Right lobe of liver (tissue), 6 donors: ENCODE data around the gene CACNA1F. TPM values are rescaled to one million over a fixed set of nuclear protein-coding genes. Genes with fewer than 3 reads are reported as not detected.

Experiments used
- ATAC-seq, 4 donors: fragments of 200-7000 bp; cut with Tn5 transposase; one replicate each; pipeline ENCODE4 v1.9.1; 2020; ENCODE audit warnings: mild to moderate bottlenecking in 4 of 4, moderate library complexity in 4 of 4
- DNase-seq, 3 donors: peaks; one replicate each; pipeline ENCODE4 v3.0.0-alpha.2; 2020
- H3K27ac ChIP-seq, 3 donors: fragments of 200-600 bp; one replicate each; pipeline ENCODE4 v1.8.0; 2022
- H3K27me3 ChIP-seq, 2 donors: fragments of 200-600 bp; one replicate each; pipeline ENCODE4 v1.8.0; 2022
- H3K36me3 ChIP-seq, 4 donors: fragments of 200-600 bp; sonication (generic) in 1 of 4; one replicate each; pipeline versions ENCODE4 v1.5.1 to v1.8.0; 2017 to 2022; ENCODE audit warnings: control low read depth in 1 of 4
- H3K4me1 ChIP-seq, 4 donors: fragments of 200-600 bp; sonication (generic) in 1 of 4; one replicate each; pipeline versions ENCODE4 v1.5.1 to v1.8.0; 2017 to 2022; ENCODE audit warnings: control low read depth in 1 of 4
- H3K4me3 ChIP-seq, 3 donors: fragments of 200-600 bp; one replicate each; pipeline ENCODE4 v1.8.0; 2022
- H3K9me3 ChIP-seq, 4 donors: fragments of 200-600 bp; sonication (generic) in 1 of 4; one replicate each; pipeline versions ENCODE4 v1.5.1 to v1.8.0; 2017 to 2022; ENCODE audit warnings: control low read depth in 1 of 4
- CTCF ChIP-seq, 4 donors: fragments of 200-600 bp in 3 of 4; fragments of 450-650 bp in 1 of 4; IDR thresholded peaks; one replicate each; pipeline versions ENCODE4 v1.5.1 to v1.8.0; 2016 to 2022; ENCODE audit warnings: antibody characterized with exemption in 4 of 4, mild to moderate bottlenecking in 2 of 4
- POLR2A ChIP-seq: fragments of 450-650 bp; IDR thresholded peaks from one replicate; pipeline ENCODE4 v1.6.1; 2017; ENCODE audit warnings: antibody characterized with exemption, mild to moderate bottlenecking
- WGBS: methylation state at CpG from one replicate; pipeline ENCODE4 v1.1.6; 2018; ENCODE audit warnings: low coverage, low lambda C conversion rate; ENCODE audit not compliant: insufficient coverage; ENCODE audit errors: missing lambda C conversion rate; 5-methylcytosine and 5-hydroxymethylcytosine counted together
- intact Hi-C, 2 donors: fragments of 100-400 bp; cut with DNase I; formaldehyde crosslinking; loops; one replicate each; pipeline versions ENCODE4 v1.11.2 to v1.14.1; 2022
- total RNA-seq, 6 experiments: library from RNA; depleted of rRNA in 2 of 6; stranded (reverse); fragments of >200 nt in 2 of 6; fragmentation: NEBNext Ultra II Directional in 3 of 6; extraction: Animal tissue kit (Norgen Biotek cat#: 25700) in 3 of 6; gene quantifications; one replicate each; pipeline versions ENCODE4 v1.1.0 to v1.2.4, GENCODE V29; 2016 to 2023
- donor health status: DM: no; HTN: yes; CAD: no.
- donor health status: DM: no; HTN: no; CAD: no.
- donor health status: DM: no; HTN: no; CAD: no.
- donor health status: DM: no; HTN: yes; CAD: no.
- donor health status: DM: no; HTN: yes; CAD: no.

Gene CACNA1F
- total RNA-seq, 6 experiments from 2014 or later = 0.06 TPM; not detected in 5

- intact Hi-C loops = no loop called here
- peak overlapping the region; percentile 26 to 70 (median 28) for H3K4me3 ChIP-seq
- WGBS = 21% methylated on average over 3 of the region's 4 CpGs
- TF ChIP-seq CTCF (IDR thresholded peaks at IDR 0.05) (no peak), POLR2A (no peak)
- peaks cover 0 to 15% (median 0%) of the 10 kb centered on the region in 4 donors for H3K4me1 ChIP-seq
- no peaks in the 10 kb centered on the region for H3K9me3 ChIP-seq
- no peaks in the 10 kb centered on the region for H3K27me3 ChIP-seq
- peak overlapping the region; percentile 45 to 91 (median 68) for H3K27ac ChIP-seq
- H3K36me3 ChIP-seq = no peaks in the 10 kb centered on the region
- DNase-seq (no peak), ATAC-seq (no peak)
Measured at GRCh38 chrX:49268702-49269009, 35.5 kb upstream of the CACNA1F start.

GRCh38 chrX:49266523-49267445 lies 33.6 kb upstream of the CACNA1F start:
- H3K36me3 ChIP-seq = no peaks in the 10 kb centered on the region
- no peaks in the 10 kb centered on the region for H3K27me3 ChIP-seq
- peak overlapping the region in 1 of 3 donors; percentile 21 for H3K27ac ChIP-seq
- DNase-seq (no peak), ATAC-seq (peak in 1 of 4 donors; percentile 1)
- TF ChIP-seq POLR2A (no peak), CTCF (IDR thresholded peaks at IDR 0.05) (no peak)
- H3K4me3 ChIP-seq = no peak overlapping the region
- 53% methylated on average over 8 of the region's 10 CpGs for WGBS
- H3K4me1 ChIP-seq = peaks cover 0 to 11% (median 0%) of the 10 kb centered on the region in 4 donors
- H3K9me3 ChIP-seq = no peaks in the 10 kb centered on the region
- intact Hi-C loops = no loop called here

GRCh38 chrX:49264460-49264859 lies 31.3 kb upstream of the CACNA1F start, which contains the start of gene FOXP3:
TSS of gene FOXP3 (minus strand) at chrX:49264710. CDS start at chrX:49258505, 6,205 bp downstream.
- no peak for ATAC-seq
- no peak for DNase-seq
- intact Hi-C loops = no loop called here
- Histone ChIP-seq H3K4me1 (no peaks in the 10 kb centered on the region), H3K27me3 (no peaks in the 10 kb centered on the region), H3K36me3 (no peaks in the 10 kb centered on the region), H3K27ac (no peak within 1 kb of the TSS), H3K4me3 (no peak within 1 kb of the TSS), H3K9me3 (no peaks in the 10 kb centered on the region)
- WGBS = 74% methylated on average over 10 of the region's 11 CpGs
- TF ChIP-seq POLR2A (no peak), CTCF (IDR thresholded peaks at IDR 0.05) (no peak)

GRCh38 chrX:49263631-49264030 lies 30.5 kb upstream of the CACNA1F start:
- DNase-seq (no peak), ATAC-seq (no peak)
- intact Hi-C loops = no loop called here
- TF ChIP-seq CTCF (IDR thresholded peaks at IDR 0.05) (no peak), POLR2A (no peak)
- H3K9me3 ChIP-seq = no peaks in the 10 kb centered on the region
- H3K27me3 ChIP-seq = no peaks in the 10 kb centered on the region
- H3K4me3 ChIP-seq = no peak overlapping the region
- WGBS = 56% methylated on average over 10 of the region's 10 CpGs
- no peak overlapping the region for H3K27ac ChIP-seq
- H3K36me3 ChIP-seq = no peaks in the 10 kb centered on the region
- no peaks in the 10 kb centered on the region for H3K4me1 ChIP-seq
